AG04450 (cell line): Measurements from ENCODE around the gene SPAG6. TPM values are rescaled to one million over a fixed set of nuclear protein-coding genes. Genes with fewer than 3 reads are reported as not detected.

Experiments used
- CTCF ChIA-PET: fragments of 300-600, 350-600 bp; formaldehyde crosslinking; extraction: SDS; loops from one replicate; lab custom pipeline; 2022; ENCODE audit warnings: antibody characterized with exemption, inconsistent platforms; lab: Charles Lee
- POLR2A ChIA-PET: fragments of 350-600 bp; formaldehyde crosslinking; extraction: SDS; loops from one replicate; lab custom pipeline; 2021; ENCODE audit warnings: antibody characterized with exemption, inconsistent platforms; lab: Yijun Ruan, JAX
- DNase-seq: peaks from one replicate; pipeline ENCODE4 v3.0.0-alpha.2; 2011; ENCODE audit warnings: low read depth, low spot score
- H3K27ac ChIP-seq: one replicate; pipeline ENCODE4 v1.5.1; 2012; ENCODE audit warnings: low read depth, low read length, control low read depth
- H3K27me3 ChIP-seq: one replicate; pipeline ENCODE4 v1.6.0; 2012; ENCODE audit warnings: low read length; ENCODE audit not compliant: control insufficient read depth, insufficient read depth
- H3K4me3 ChIP-seq: 2 replicates; pipeline ENCODE4 v1.5.1; 2011; ENCODE audit warnings: mild to moderate bottlenecking, low read depth, low read length, control low read depth
- H3K9me3 ChIP-seq: 2 replicates; pipeline ENCODE4 v1.5.1; 2012; ENCODE audit warnings: low read length; ENCODE audit not compliant: control insufficient read depth, insufficient read depth
- polyA plus RNA-seq: library from polyadenylated mRNA; depleted of rRNA; stranded (reverse); fragments of >200 nt; gene quantifications from 2 replicates; pipeline ENCODE4 v1.2.3, GENCODE V29; 2011
- TF ChIP-seq, protein P1 (sequence below): IDR thresholded peaks from 2 replicates; pipeline ENCODE4 v1.5.1; 2011; ENCODE audit warnings: low read depth, low read length, control low read depth, inconsistent platforms

The SPAG6 gene
- polyA plus RNA-seq, 1 experiment = not detected

DNA sequence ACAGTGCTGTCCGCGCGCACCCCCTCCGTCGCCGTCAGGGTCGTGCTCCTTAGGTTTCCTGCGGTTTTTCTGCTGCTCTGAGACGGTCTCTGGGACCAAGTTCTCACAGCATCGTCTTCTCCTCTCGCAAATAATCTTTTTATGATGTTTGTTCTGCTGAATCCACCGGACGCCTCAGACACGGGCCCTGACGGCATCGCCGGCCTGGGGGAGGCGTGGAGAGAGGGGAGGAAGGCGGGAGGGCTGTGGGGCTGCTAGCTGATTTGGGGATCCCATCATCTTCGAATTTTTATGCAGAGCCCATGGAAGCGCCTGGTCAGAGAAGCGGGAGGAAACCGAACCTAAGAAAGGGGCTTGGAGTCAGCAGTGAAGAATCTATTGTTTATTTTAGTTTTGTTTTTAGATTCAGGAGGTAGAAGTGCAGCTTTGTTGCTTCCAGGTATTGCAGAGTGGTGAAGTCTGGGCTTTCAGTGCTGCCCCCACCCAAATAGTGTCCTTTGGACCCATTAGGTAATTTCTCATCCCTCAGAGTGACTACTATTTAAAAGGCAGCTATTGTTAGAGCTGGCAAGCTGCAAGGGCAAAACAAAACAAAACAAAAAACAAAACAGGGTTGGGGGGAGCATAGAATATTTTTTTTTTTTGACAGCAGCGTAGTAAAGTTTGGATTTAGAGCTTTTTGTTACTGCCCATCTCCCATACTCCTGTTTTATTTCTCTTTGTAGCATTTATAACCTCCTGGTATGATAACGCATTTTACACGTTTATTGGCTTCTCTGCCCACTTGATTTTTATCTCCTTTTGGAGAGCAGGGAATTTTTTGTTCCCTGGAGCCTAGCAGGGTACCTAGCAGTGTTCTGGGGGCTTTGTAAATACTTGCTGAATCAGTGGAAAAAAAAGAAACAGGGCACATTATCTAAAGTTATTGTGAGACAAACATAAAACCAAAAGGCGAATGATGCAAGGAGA is 92.6 kb downstream of the SPAG6 start:
- H3K27ac ChIP-seq = peak overlapping the region; percentile 99
- no peaks in the 10 kb centered on the region for H3K27me3 ChIP-seq
- H3K9me3 ChIP-seq = peaks cover 7% of the 10 kb centered on the region; the same call in 1 of the 2 replicates
- no peak for DNase-seq
- CTCF ChIA-PET = interaction anchor here (0.6 to 0.8 kb wide), 2 partner anchors 486 to 552 kb away, joined by 3 to 5 read pairs; no protein-coding TSS in a partner anchor
- TF ChIP-seq, protein P1, sequence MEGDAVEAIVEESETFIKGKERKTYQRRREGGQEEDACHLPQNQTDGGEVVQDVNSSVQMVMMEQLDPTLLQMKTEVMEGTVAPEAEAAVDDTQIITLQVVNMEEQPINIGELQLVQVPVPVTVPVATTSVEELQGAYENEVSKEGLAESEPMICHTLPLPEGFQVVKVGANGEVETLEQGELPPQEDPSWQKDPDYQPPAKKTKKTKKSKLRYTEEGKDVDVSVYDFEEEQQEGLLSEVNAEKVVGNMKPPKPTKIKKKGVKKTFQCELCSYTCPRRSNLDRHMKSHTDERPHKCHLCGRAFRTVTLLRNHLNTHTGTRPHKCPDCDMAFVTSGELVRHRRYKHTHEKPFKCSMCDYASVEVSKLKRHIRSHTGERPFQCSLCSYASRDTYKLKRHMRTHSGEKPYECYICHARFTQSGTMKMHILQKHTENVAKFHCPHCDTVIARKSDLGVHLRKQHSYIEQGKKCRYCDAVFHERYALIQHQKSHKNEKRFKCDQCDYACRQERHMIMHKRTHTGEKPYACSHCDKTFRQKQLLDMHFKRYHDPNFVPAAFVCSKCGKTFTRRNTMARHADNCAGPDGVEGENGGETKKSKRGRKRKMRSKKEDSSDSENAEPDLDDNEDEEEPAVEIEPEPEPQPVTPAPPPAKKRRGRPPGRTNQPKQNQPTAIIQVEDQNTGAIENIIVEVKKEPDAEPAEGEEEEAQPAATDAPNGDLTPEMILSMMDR = no peak
- POLR2A ChIA-PET = interaction anchor here (0.6 to 2.1 kb wide), 3 partner anchors 75 to 435 kb away, joined by 3 to 13 read pairs (median 3); no protein-coding TSS in a partner anchor
- peak overlapping the region; percentile 74 for H3K4me3 ChIP-seq

- CTCF ChIA-PET = no interaction called here
- H3K27me3 ChIP-seq = peaks cover 4% of the 10 kb centered on the region
- peak overlapping the region; percentile 13; the same call in 1 of the 2 replicates for H3K4me3 ChIP-seq
- H3K27ac ChIP-seq = no peak overlapping the region
- POLR2A ChIA-PET = no interaction called here
- TF ChIP-seq, protein P1 = no peak
- no peak for DNase-seq
- H3K9me3 ChIP-seq = peaks cover 7% of the 10 kb centered on the region; the same call in 1 of the 2 replicates
These were observed 93.4 kb downstream of the SPAG6 start for GRCh38 chr10:22438711-22439110.

DNA sequence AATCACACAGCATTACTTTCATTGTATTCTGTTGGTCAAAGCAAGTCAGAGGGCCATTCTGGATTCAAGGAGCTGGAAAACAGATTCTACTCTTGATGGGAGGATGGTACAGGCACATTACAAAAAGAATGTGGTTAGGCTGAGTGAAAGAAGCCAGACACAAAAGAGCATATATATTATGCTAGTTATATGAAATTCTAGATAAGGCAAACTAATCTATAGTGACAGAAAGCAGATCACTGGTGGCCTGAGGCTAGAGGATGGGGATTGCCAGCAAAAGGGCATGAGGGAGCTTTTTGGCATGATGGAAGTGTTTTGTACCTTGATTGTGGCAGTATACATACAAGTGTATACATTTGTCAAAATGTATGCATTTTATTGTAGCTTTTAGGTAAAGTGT is 96.8 kb downstream of the SPAG6 start:
- no peak for DNase-seq
- TF ChIP-seq, protein P1 = no peak
- Histone ChIP-seq H3K4me3 (no peak overlapping the region), H3K9me3 (peaks cover 3% of the 10 kb centered on the region; the same call in 1 of the 2 replicates), H3K27ac (no peak overlapping the region), H3K27me3 (peaks cover 11% of the 10 kb centered on the region)
- ChIA-PET CTCF (no interaction called here), POLR2A (no interaction called here)

DNA sequence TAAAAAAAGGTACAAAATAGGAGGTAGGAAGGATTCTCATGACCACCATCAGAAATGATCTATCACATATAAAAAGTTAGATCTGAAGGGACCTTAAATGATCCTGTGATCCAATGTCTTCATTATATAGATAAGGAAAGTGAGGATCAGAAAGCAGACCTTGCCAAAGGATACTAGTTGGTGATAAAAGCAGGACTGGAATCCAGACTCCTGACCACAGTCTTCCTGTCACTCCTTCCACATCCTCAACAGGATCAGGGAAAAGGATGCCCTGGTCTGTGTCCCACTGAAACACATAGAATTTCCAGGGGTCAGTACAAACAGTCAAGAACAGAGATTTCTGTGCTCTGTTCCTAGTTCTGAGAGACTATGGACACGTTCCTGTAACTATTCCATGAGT is 97.2 kb downstream of the SPAG6 start:
- TF ChIP-seq, protein P1 = no peak
- Histone ChIP-seq H3K27ac (no peak overlapping the region), H3K9me3 (peaks cover 2% of the 10 kb centered on the region; the same call in 1 of the 2 replicates), H3K4me3 (no peak overlapping the region), H3K27me3 (peaks cover 11% of the 10 kb centered on the region)
- ChIA-PET CTCF (interaction anchor here (0.5 kb wide), 1 partner anchor 100 kb away, joined by 3 read pairs; no protein-coding TSS in a partner anchor), POLR2A (no interaction called here)
- no peak for DNase-seq
